Measurements from ENCODE around the gene LRRC7. TPM values are rescaled to one million over a fixed set of nuclear protein-coding genes. Genes with fewer than 3 reads are reported as not detected.

LRRC7 gene
- total RNA-seq, 1 experiment from 2014 or later, result not detected

DNA sequence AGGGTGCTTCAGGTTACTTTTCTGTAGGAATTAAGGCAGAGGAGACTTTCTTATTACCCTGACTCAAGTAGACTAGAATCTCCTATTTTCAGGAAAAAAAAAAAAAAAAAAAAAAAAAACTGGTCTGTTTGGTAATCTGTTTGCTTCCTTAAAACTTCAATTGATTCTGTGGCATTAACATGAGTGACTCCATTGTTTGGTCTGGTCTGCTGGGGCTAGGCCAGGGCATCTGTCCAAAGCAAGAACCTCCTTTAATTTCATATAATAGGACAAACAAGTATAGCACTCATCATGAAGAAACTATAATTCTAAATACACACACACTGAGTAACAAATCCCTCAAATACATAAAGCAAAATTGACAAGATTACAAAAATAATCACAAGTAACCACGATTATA, 32.9 kb upstream of the LRRC7 start:
- ChIA-PET POLR2A (ENCODE audit: low non-redundant PET) (no interaction called here), CTCF (no interaction called here)
- no peaks in the 10 kb centered on the region for H3K36me3 ChIP-seq (ENCODE audit: insufficient read depth, low read length, poor library complexity, severe bottlenecking)
- BruUV-seq (replicated peaks), result no TSS peak
- intact Hi-C loops (cut with micrococcal nuclease; ENCODE audit: unreplicated experiment), result no loop called here
- H3K4me1 ChIP-seq (ENCODE audit: insufficient read depth, low read length, poor library complexity, severe bottlenecking), result no peaks in the 10 kb centered on the region
- DNase-seq (ENCODE audit: low spot score), result no peak
- TF ChIP-seq, protein P1, sequence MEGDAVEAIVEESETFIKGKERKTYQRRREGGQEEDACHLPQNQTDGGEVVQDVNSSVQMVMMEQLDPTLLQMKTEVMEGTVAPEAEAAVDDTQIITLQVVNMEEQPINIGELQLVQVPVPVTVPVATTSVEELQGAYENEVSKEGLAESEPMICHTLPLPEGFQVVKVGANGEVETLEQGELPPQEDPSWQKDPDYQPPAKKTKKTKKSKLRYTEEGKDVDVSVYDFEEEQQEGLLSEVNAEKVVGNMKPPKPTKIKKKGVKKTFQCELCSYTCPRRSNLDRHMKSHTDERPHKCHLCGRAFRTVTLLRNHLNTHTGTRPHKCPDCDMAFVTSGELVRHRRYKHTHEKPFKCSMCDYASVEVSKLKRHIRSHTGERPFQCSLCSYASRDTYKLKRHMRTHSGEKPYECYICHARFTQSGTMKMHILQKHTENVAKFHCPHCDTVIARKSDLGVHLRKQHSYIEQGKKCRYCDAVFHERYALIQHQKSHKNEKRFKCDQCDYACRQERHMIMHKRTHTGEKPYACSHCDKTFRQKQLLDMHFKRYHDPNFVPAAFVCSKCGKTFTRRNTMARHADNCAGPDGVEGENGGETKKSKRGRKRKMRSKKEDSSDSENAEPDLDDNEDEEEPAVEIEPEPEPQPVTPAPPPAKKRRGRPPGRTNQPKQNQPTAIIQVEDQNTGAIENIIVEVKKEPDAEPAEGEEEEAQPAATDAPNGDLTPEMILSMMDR (conservative IDR thresholded peaks at IDR 0.05; ENCODE audit: low read depth, low read length), result no peak
- TF ChIP-seq EZH2 (IDR thresholded peaks at IDR 0.05; ENCODE audit: borderline replicate concordance, low read depth, low read length, poor library complexity, severe bottlenecking), result no peak
- no peak overlapping the region for H3K27ac ChIP-seq (ENCODE audit: low read depth, low read length, poor library complexity, severe bottlenecking)
- H3K27me3 ChIP-seq (replicated peaks; ENCODE audit: insufficient read depth, low read depth, low read length, poor library complexity), result no peaks in the 10 kb centered on the region
- no peaks in the 10 kb centered on the region for H3K9me3 ChIP-seq (ENCODE audit: low read depth, low read length, poor library complexity, severe bottlenecking)
- no peak overlapping the region for H3K4me3 ChIP-seq (ENCODE audit: low read depth, low read length, poor library complexity, severe bottlenecking)

DNA sequence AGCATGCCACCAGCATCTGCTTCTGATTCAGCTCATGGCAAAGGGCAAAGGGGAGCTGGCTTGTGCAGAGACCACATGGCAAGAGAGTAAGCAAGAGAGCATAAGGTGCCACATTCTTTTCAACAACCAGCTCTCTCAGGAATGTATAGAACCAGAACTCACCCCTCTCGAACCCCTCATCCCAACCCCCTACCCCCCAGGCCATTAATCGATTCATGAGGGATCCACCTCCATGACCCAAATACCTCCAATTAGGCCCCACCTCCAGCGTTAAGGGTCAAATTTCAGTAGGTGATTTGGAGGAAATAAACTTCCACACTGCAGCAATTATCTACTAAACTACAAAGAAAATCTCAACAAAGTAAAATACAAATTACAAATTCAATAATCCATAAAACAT, 32.2 kb upstream of the LRRC7 start:
- H3K27ac ChIP-seq (ENCODE audit: low read depth, low read length, poor library complexity, severe bottlenecking), result no peak overlapping the region
- DNase-seq (ENCODE audit: low spot score), result no peak
- no peaks in the 10 kb centered on the region for H3K9me3 ChIP-seq (ENCODE audit: low read depth, low read length, poor library complexity, severe bottlenecking)
- intact Hi-C loops (cut with micrococcal nuclease; ENCODE audit: unreplicated experiment), result no loop called here
- H3K4me3 ChIP-seq (ENCODE audit: low read depth, low read length, poor library complexity, severe bottlenecking), result no peak overlapping the region
- TF ChIP-seq EZH2 (IDR thresholded peaks at IDR 0.05; ENCODE audit: borderline replicate concordance, low read depth, low read length, poor library complexity, severe bottlenecking), result no peak
- TF ChIP-seq, protein P1 (conservative IDR thresholded peaks at IDR 0.05; ENCODE audit: low read depth, low read length), result no peak
- ChIA-PET CTCF (no interaction called here), POLR2A (ENCODE audit: low non-redundant PET) (no interaction called here)
- H3K4me1 ChIP-seq (ENCODE audit: insufficient read depth, low read length, poor library complexity, severe bottlenecking), result no peaks in the 10 kb centered on the region
- BruUV-seq (replicated peaks), result no TSS peak
- H3K36me3 ChIP-seq (ENCODE audit: insufficient read depth, low read length, poor library complexity, severe bottlenecking), result no peaks in the 10 kb centered on the region
- no peaks in the 10 kb centered on the region for H3K27me3 ChIP-seq (replicated peaks; ENCODE audit: insufficient read depth, low read depth, low read length, poor library complexity)

DNA sequence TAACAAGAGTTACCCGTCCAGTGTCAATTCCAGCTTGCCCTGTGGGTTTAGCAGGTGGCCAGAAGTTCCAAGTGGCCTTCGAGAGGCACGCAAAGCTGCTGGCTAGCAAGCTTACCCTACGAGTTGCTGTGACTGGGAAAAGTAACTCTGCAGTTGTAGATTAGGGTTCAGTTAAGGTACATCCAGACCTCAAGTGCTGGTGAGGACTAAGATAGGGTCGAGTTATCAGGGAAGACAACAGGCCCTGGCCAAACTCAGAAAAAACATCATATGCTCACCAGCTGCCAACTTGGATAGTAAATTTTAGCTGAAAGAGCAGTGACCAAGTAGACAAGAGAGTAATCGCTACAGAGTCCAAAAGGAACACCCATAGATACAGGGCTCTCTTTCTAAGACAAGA, 27.7 kb upstream of the LRRC7 start:
- Histone ChIP-seq H3K36me3 (ENCODE audit: insufficient read depth, low read length, poor library complexity, severe bottlenecking) (no peaks in the 10 kb centered on the region), H3K9me3 (ENCODE audit: low read depth, low read length, poor library complexity, severe bottlenecking) (no peaks in the 10 kb centered on the region), H3K27ac (ENCODE audit: low read depth, low read length, poor library complexity, severe bottlenecking) (no peak overlapping the region), H3K4me3 (ENCODE audit: low read depth, low read length, poor library complexity, severe bottlenecking) (no peak overlapping the region), H3K27me3 (replicated peaks; ENCODE audit: insufficient read depth, low read depth, low read length, poor library complexity) (no peaks in the 10 kb centered on the region), H3K4me1 (ENCODE audit: insufficient read depth, low read length, poor library complexity, severe bottlenecking) (no peaks in the 10 kb centered on the region)
- TF ChIP-seq EZH2 (IDR thresholded peaks at IDR 0.05; ENCODE audit: borderline replicate concordance, low read depth, low read length, poor library complexity, severe bottlenecking), result no peak
- TF ChIP-seq, protein P1 (conservative IDR thresholded peaks at IDR 0.05; ENCODE audit: low read depth, low read length), result no peak
- intact Hi-C loops (cut with micrococcal nuclease; ENCODE audit: unreplicated experiment), result no loop called here
- no TSS peak for BruUV-seq (replicated peaks)
- DNase-seq (ENCODE audit: low spot score), result no peak
- ChIA-PET POLR2A (ENCODE audit: low non-redundant PET) (no interaction called here), CTCF (no interaction called here)
